Spleen (tissue), 7 donors: ENCODE data around the gene TSPYL1.

ENCODE experiments used
- POLR2A ChIP-seq, 3 donors: fragments of 450-650 bp; IDR thresholded peaks; one replicate each; pipeline ENCODE4 v1.5.1; 2017; ENCODE audit warnings: antibody characterized with exemption in 3 of 3, mild to moderate bottlenecking in 1 of 3
- TF ChIP-seq, protein P1 (sequence below), 11 experiments: fragments of 200-600 bp in 7 of 11; fragments of 450-650 bp in 4 of 11; sonication (generic) in 4 of 11; IDR thresholded peaks in 8 of 11; conservative IDR thresholded peaks in 3 of 11; 1 replicate in 7 of 11; 2 replicates in 4 of 11; pipeline versions ENCODE4 v1.4.0 to v1.8.0; 2016 to 2021; ENCODE audit warnings: antibody characterized with exemption in 11 of 11, inconsistent platforms in 4 of 11, mild to moderate bottlenecking in 1 of 11
- donor health status: DM: no; HTN: no; CAD: no; lungs with moderate emphysema.
- donor health status: DM: no; HTN: no; CAD: no.
- donor health status: DM: no; HTN: no; CAD: no.

DNA sequence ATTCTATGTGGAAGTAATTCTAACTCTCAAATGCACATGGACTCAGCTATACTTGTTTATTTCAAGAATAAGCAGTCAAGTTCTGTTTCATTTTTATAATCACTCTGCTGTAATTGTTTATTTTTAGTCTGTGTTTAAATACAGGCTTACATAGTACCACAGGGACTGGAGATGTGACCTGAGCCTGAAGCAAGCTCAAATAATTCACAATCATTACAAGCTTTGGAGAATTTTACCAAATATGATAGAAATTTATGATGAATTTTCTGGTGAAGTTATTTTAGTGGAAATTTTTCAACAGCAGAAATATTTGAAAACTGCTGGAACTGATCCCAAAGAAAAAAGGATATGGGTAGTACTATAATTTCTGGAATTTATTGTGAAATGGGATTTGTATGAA is 49.4 kb upstream of the TSPYL1 start:
- TF ChIP-seq, protein P1, sequence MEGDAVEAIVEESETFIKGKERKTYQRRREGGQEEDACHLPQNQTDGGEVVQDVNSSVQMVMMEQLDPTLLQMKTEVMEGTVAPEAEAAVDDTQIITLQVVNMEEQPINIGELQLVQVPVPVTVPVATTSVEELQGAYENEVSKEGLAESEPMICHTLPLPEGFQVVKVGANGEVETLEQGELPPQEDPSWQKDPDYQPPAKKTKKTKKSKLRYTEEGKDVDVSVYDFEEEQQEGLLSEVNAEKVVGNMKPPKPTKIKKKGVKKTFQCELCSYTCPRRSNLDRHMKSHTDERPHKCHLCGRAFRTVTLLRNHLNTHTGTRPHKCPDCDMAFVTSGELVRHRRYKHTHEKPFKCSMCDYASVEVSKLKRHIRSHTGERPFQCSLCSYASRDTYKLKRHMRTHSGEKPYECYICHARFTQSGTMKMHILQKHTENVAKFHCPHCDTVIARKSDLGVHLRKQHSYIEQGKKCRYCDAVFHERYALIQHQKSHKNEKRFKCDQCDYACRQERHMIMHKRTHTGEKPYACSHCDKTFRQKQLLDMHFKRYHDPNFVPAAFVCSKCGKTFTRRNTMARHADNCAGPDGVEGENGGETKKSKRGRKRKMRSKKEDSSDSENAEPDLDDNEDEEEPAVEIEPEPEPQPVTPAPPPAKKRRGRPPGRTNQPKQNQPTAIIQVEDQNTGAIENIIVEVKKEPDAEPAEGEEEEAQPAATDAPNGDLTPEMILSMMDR (IDR thresholded peaks at IDR 0.05 in 8 of 11, conservative IDR thresholded peaks at IDR 0.05 in 3 of 11): no peak
- TF ChIP-seq POLR2A (IDR thresholded peaks at IDR 0.05): no peak
